ENCODE results near the gene LRRC43. TPM values are rescaled to one million over a fixed set of nuclear protein-coding genes. Genes with fewer than 3 reads are reported as not detected.

LRRC43 gene
- total and polyA plus RNA-seq, 2 of the 4 experiments (the other 2 are of a cell fraction) = 0.26 to 0.36 TPM

DNA sequence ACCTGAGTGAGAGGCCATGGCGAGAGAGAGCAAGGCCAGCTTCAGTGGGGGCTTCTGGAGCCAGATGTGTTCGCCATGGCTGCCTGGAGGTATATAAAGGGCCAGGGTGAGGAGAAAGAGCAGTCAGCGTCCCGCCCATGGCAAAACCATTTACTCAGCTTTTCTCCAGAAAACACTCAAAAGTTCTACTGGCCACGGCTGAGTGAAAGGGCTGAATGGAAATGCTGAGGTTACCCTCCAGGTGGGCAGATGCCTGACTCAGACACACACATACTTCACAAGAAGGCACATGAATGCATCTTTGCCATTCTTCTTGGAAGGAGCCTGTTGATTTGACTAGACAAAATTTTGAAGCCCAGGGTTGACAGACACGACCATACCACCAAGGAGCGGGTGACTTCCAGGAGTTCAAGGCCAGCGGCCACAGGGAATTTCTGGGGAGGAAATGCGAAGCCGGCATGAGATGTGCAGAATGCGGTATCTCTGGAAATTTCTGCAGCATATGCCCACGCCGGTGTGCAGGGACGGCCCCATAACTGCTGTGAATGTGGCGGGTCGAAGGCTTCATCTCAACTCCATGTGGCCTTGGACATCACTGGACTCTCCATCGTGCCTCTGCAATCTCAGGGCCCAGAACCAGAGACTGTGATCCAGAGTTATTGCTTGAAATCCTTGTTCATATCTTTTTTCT, 8.6 kb upstream of the LRRC43 start, which contains the start of gene IL31:
IL31 (minus strand) TSS at position 67 of the 691 bp plus-strand sequence; CDS start at position 18, 49 bp downstream.
- dilution Hi-C loops (cut with HindIII; ENCODE audit: low sequenced_read_pairs, unreplicated experiment) = no loop called here
- peaks cover 3% of the 10 kb centered on the region; the same call in 1 of the 2 replicates for H3K9me1 ChIP-seq (ENCODE audit: insufficient read depth, low read length)
- H2BK120ac ChIP-seq (ENCODE audit: low read depth, low read length) = no peak within 1 kb of the TSS
- no peak within 1 kb of the TSS for H3K14ac ChIP-seq (replicated peaks; ENCODE audit: low read depth, low read length)
- H4K91ac ChIP-seq (ENCODE audit: insufficient read depth, low read depth, low read length) = no peak within 1 kb of the TSS
- H2BK15ac ChIP-seq (ENCODE audit: low read depth, low read length) = no peak within 1 kb of the TSS
- ATAC-seq (ENCODE audit: low read depth) = no peak
- no peaks in the 10 kb centered on the region for H3K4me1 ChIP-seq (ENCODE audit: control insufficient read depth, insufficient read depth, low read length)
- H2AK9ac ChIP-seq (replicated peaks; ENCODE audit: low read depth, low read length, poor library complexity) = no peak within 1 kb of the TSS
- H3K79me1 ChIP-seq (ENCODE audit: low read depth in 1 of 2, low read length in 2 of 2) = no peaks in the 10 kb centered on the region
- no peak within 1 kb of the TSS for H3K23ac ChIP-seq (ENCODE audit: low read depth, low read length)
- in situ Hi-C loops (cut with MboI; ENCODE audit: low sequenced_read_pairs) = no loop called here
- no peak within 1 kb of the TSS for H3K4ac ChIP-seq (ENCODE audit: low read depth, low read length)
- no peak within 1 kb of the TSS for H2AK5ac ChIP-seq (ENCODE audit: low read depth, low read length)
- no peak within 1 kb of the TSS for H2AFZ ChIP-seq (replicated peaks; ENCODE audit: low read length, poor library complexity)
- no peaks in the 10 kb centered on the region for H3K36me3 ChIP-seq (ENCODE audit: control insufficient read depth, insufficient read depth, low read length)
- H3K56ac ChIP-seq (ENCODE audit: extremely low read depth, insufficient read depth, low read length) = no peak within 1 kb of the TSS
- H3K9me3 ChIP-seq (ENCODE audit: control insufficient read depth, insufficient read depth, low read length) = no peaks in the 10 kb centered on the region
- WGBS, 2 experiments (ENCODE audit: extremely low coverage in 2 of 2, insufficient read length in 1 of 2) = 94% methylated on average over 12 of the region's 17 CpGs; no CpG with 5 or more reads in 1 of the 2 experiments
- ChIA-PET POLR2A (ENCODE audit: unreplicated experiment) (no interaction called here), CTCF (no interaction called here)
- no peak within 1 kb of the TSS for H3K18ac ChIP-seq (ENCODE audit: low read depth, low read length)
- no peak within 1 kb of the TSS for H2BK20ac ChIP-seq (ENCODE audit: low read depth, low read length)
- H4K5ac ChIP-seq (ENCODE audit: low read depth, low read length) = no peak within 1 kb of the TSS
- no peak within 1 kb of the TSS for H3K4me2 ChIP-seq (ENCODE audit: low read depth, low read length)
- DNase-seq = no peak
- H3K27ac ChIP-seq (ENCODE audit: insufficient read depth, low read length) = no peak within 1 kb of the TSS
- no peak for TF ChIP-seq RAD21 (IDR thresholded peaks at IDR 0.05; ENCODE audit: low read length)
- TF ChIP-seq, protein P1, sequence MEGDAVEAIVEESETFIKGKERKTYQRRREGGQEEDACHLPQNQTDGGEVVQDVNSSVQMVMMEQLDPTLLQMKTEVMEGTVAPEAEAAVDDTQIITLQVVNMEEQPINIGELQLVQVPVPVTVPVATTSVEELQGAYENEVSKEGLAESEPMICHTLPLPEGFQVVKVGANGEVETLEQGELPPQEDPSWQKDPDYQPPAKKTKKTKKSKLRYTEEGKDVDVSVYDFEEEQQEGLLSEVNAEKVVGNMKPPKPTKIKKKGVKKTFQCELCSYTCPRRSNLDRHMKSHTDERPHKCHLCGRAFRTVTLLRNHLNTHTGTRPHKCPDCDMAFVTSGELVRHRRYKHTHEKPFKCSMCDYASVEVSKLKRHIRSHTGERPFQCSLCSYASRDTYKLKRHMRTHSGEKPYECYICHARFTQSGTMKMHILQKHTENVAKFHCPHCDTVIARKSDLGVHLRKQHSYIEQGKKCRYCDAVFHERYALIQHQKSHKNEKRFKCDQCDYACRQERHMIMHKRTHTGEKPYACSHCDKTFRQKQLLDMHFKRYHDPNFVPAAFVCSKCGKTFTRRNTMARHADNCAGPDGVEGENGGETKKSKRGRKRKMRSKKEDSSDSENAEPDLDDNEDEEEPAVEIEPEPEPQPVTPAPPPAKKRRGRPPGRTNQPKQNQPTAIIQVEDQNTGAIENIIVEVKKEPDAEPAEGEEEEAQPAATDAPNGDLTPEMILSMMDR (conservative IDR thresholded peaks at IDR 0.05; ENCODE audit: low read depth, low read length) = no peak
- no peak for TF ChIP-seq POLR2A (IDR thresholded peaks at IDR 0.05; ENCODE audit: low read depth, low read length)
- no peak for TF ChIP-seq CHD1 (IDR thresholded peaks at IDR 0.05; ENCODE audit: low read depth, low read length)
- no peak for TF ChIP-seq BHLHE40 (IDR thresholded peaks at IDR 0.05; ENCODE audit: low read depth, low read length)
- no peak for TF ChIP-seq RFX5 (IDR thresholded peaks at IDR 0.05; ENCODE audit: low read depth, low read length)
- no peak for TF ChIP-seq MAZ (IDR thresholded peaks at IDR 0.05; ENCODE audit: borderline replicate concordance, low read depth, low read length)
- TF ChIP-seq NFE2L2 (IDR thresholded peaks at IDR 0.05; ENCODE audit: low read depth, low read length) = no peak
- no peak for TF ChIP-seq CEBPB (IDR thresholded peaks at IDR 0.05; ENCODE audit: low read depth, low read length)
- TF ChIP-seq, protein P2, sequence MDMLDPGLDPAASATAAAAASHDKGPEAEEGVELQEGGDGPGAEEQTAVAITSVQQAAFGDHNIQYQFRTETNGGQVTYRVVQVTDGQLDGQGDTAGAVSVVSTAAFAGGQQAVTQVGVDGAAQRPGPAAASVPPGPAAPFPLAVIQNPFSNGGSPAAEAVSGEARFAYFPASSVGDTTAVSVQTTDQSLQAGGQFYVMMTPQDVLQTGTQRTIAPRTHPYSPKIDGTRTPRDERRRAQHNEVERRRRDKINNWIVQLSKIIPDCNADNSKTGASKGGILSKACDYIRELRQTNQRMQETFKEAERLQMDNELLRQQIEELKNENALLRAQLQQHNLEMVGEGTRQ (IDR thresholded peaks at IDR 0.05; ENCODE audit: low read depth, low read length) = no peak
- TF ChIP-seq MXI1 (IDR thresholded peaks at IDR 0.05; ENCODE audit: borderline replicate concordance, low read depth, low read length) = no peak
- TF ChIP-seq SMC3 (IDR thresholded peaks at IDR 0.05; ENCODE audit: low read depth, low read length) = no peak
- TF ChIP-seq, protein P3, sequence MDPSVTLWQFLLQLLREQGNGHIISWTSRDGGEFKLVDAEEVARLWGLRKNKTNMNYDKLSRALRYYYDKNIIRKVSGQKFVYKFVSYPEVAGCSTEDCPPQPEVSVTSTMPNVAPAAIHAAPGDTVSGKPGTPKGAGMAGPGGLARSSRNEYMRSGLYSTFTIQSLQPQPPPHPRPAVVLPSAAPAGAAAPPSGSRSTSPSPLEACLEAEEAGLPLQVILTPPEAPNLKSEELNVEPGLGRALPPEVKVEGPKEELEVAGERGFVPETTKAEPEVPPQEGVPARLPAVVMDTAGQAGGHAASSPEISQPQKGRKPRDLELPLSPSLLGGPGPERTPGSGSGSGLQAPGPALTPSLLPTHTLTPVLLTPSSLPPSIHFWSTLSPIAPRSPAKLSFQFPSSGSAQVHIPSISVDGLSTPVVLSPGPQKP (IDR thresholded peaks at IDR 0.05; ENCODE audit: borderline replicate concordance, low read depth, low read length) = no peak
- TF ChIP-seq MAFK (IDR thresholded peaks at IDR 0.05; ENCODE audit: low read depth, low read length) = no peak
- no peak for TF ChIP-seq FOS (IDR thresholded peaks at IDR 0.05; ENCODE audit: low read depth, low read length)
- TF ChIP-seq RCOR1 (IDR thresholded peaks at IDR 0.05; ENCODE audit: insufficient replicate concordance, low read length) = no peak
- intact Hi-C loops (cut with micrococcal nuclease) = no loop called here
- H4K8ac ChIP-seq (ENCODE audit: low read depth in 2 of 2, low read length in 2 of 2) = no peak within 1 kb of the TSS
- no peaks in the 10 kb centered on the region for H4K20me1 ChIP-seq (ENCODE audit: insufficient read depth, low read length)
- H2BK5ac ChIP-seq (ENCODE audit: low read depth, low read length, poor library complexity, severe bottlenecking) = no peak within 1 kb of the TSS
- no TSS peak for BruUV-seq (replicated peaks)
- no peak within 1 kb of the TSS for H3K9ac ChIP-seq (ENCODE audit: low read depth, low read length)
- peaks cover 14% of the 10 kb centered on the region; the same call in 1 of the 2 replicates for H3K27me3 ChIP-seq (ENCODE audit: control insufficient read depth, insufficient read depth, low read length)
- no peak within 1 kb of the TSS for H3K4me3 ChIP-seq (ENCODE audit: insufficient read depth, low read depth, low read length)

All from IMR-90 (cell line).